Measurements from ENCODE around the gene CCDC183.
A peak's percentile ranks its signal among the peaks of the same experiment; 100 is the strongest.
"Not testable (repeated sequence)": the region's sequence is repeated elsewhere in the genome, so short reads cannot be mapped to it uniquely, and the experiment has no call there.

The CCDC183 gene

DNA sequence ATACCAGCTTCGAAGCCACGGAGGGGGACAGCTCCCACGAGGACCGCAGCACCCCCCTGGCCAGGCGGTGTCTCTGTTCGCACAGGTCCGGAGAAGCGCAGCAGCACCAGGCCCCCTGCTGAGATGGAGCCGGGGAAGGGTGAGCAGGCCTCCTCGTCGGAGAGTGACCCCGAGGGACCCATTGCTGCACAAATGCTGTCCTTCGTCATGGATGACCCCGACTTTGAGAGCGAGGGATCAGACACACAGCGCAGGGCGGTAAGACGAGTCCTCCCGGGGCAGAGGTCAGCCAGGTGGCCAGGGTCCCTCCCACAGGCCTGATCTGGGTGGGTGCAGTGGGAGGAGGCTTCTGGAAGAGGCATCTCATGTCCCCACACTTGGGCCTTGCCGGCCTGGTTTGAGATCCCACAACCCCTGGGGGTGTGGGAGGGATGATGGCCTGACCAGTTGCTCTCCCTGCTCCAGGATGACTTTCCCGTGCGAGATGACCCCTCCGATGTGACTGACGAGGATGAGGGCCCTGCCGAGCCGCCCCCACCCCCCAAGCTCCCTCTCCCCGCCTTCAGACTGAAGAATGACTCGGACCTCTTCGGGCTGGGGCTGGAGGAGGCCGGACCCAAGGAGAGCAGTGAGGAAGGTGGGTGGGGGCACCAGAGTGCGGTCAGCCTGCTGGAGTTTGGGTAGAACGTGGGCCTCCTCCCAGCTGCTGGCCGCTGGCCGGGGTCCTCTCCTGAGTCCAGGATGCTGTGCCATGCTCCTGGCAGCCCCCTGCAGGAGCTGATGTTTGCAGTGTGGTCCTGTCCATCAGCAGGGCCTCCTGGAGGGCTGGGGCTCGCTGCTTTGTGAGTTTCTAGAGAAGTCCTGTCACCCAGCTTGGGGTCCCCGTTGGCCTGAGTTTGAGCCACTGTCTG lies 43.3 kb downstream of the CCDC183 start:
- DNase-seq (ENCODE audit: low read depth): no peak

DNA sequence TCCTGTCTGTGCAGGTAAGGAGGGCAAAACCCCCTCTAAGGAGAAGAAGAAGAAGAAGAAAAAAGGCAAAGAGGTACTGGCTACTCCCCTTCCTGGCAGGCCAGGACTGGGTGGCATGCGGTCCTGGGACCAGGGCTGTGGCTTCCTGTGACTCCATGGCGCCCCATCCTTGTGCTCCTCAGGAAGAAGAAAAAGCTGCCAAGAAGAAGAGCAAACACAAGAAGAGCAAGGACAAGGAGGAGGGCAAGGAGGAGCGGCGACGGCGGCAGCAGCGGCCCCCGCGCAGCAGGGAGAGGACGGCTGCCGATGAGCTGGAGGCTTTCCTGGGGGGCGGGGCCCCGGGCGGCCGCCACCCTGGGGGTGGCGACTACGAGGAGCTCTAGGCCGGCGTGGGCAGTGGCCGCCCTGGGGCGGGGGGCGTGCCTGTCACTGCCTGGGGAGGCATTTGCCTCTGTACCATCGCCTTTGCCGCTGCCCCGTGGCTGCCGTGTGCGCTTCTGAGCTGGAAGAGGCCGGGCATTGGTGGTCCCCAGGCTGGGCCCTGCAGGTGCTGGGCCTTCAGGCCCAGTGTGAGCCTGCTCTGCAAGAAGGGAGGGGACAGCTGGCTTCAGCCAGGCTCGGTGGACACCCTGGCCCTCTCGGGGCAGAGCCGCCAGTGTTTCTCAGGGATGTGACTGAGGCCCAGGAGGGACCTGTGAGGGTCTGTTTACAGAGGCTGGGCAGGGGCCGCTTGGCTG lies 44.2 kb downstream of the CCDC183 start:
- no peak for DNase-seq (ENCODE audit: low read depth)

DNA sequence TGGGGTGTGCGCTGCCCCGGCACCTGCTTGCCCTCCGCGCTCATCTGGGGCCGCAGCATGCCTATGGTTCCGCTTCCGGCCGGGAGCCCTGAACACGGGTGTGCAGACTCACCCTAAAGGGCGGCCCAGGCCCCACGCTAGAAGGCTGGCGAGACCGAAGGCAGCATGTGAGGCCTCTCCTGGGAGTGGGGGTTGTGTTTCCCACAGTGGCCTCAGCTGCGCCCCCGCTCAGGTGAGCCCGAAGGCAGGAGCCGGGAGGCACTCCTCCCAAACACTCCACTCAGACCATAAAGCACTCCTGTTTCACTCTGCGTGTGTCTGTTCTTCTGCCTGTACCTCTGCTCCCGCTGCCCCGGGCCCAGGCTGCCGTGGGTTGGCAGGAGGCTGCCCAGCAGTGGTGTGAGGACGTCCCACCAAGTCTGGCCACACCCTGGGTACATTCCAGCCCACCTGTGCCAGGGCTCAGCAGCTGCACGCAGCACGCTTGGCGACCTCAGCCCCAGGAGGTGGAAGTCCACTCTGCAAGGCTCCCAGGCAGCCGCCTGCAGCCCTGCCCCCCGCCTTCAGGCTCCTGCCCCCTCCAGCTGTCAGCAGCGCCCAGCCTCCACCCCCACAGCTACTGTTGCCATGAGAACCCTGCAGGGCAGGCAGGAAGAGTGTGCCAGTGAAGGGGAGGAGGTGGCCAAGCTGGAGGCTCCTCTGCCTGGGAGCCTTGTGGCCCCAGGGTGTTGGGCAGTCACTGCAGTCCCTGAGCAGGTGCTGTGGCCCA lies 44.9 kb downstream of the CCDC183 start:
- DNase-seq (ENCODE audit: low read depth): no peak

GRCh38 chr9:136841646-136842379 lies 45.7 kb downstream of the CCDC183 start:
- DNase-seq (ENCODE audit: low read depth): not testable (repeated sequence)

DNA sequence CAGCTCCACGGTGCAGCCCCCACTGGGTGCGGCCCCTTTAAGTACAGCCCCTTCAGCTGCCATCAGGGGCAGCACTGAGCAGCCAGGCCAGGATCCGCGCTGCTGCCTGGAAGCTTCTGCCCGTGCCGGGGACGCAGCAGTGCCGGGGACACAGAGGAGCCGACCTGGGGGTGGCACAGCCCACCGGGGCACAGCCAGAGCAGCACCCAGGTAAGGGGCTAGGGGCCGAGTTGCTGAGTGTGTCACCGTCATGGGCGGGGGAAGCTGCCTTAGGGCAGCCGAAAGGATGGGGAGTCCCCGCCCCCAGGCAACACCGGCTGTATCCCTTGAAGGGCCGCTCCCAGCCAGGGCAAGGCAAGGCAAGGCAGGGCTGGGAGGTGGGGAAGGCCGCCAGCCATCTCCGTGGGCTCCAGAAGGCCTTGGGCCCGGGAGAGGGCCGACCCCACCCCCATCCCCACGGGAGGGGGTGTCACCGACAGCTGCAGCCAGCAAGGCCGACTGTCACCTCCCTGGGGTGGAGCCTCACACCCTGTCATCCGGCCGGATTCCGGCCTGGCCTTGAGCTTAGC lies 46.3 kb downstream of the CCDC183 start, which contains the start of gene AJM1:
Gene AJM1, plus strand, starts transcription at position 99 of the 569 bp plus-strand sequence. CDS start 1,937 bp downstream, outside the sequence.
- peak; percentile 63 for DNase-seq (ENCODE audit: low read depth)

- DNase-seq (ENCODE audit: low read depth): not testable (repeated sequence)
These were observed 47.1 kb downstream of the CCDC183 start for GRCh38 chr9:136843159-136843800.

DNA sequence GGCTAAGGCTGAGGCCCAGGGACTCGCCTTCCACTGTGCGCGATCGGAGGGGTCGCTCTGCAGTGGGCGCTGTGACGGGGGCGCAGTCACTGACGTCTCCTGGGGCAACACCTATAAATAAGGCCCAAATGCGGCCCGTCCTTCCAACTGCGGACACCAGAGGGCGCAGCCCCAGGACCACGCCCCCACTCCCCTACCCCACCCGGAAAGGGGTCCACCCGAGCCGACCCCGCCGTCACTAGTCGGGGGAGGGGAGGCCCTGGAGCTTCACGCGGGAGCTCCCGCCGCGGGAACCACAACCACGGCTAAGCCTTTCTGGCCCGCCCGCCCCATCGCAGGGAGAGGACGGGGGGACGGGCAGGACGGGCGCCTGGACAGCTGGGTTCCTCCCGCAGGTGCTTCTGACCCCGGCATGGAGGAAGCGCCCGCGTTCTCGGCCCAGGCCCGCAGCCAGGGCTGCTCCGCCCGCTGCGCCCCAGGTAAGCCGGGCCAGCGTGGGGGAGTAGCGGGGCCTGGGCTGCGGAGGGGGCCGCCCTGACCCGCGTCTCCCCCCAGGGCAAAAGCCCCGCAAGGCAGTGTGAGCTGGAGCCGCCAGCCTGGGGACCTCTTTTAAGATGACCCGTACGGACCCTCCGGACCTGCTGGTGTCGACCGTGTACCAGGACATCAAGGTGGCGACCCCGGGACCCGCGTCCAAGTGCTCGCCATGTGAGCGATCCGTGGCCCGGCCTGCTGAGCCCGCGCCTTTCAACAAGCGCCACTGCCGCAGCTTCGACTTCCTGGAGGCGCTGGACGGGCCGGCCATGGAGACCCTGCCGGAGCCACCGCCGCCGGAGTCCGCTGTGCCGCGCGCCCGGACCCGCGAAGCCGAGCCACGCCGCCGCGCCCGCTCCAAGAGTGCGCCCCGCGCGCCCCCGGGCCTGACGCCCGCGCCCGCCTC lies 47.9 kb downstream of the CCDC183 start:
- peak; percentile 33 for DNase-seq (ENCODE audit: low read depth)

- no peak for DNase-seq (ENCODE audit: low read depth)
These were observed 48.8 kb downstream of the CCDC183 start for GRCh38 chr9:136844761-136845464.

GRCh38 chr9:136845465-136846260 lies 49.5 kb downstream of the CCDC183 start:
- DNase-seq (ENCODE audit: low read depth): no peak

DNA sequence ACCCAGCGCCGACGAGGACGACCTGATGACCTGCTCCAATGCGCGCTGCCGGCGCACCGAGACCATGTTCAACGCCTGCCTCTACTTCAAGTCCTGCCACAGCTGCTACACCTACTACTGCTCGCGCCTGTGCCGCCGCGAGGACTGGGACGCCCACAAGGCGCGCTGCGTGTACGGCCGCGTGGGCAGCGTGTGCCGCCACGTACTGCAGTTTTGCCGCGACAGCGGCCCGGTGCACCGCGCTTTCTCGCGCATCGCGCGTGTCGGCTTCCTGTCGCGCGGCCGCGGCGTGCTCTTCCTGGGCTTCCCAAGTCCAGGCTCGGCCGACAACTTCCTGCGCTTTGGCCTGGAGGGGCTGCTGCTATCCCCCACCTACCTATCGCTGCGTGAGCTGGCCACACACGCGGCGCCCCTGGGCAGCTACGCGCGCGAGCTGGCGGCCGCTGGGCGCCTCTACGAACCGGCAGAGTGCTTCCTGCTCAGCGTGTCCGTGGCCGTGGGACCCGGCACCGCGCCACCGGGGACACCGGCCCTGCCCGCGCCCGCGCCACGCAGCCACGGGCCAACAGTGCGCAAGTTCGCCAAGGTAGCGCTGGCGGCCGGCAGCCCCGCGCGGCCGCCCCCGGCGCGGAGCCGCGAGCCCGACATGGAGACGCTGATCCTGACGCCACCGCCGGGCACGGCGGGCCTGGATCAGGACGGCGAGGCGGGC lies 50.4 kb downstream of the CCDC183 start:
- DNase-seq (ENCODE audit: low read depth): no peak

- DNase-seq (ENCODE audit: low read depth): no peak
These were observed 51.1 kb downstream of the CCDC183 start for GRCh38 chr9:136847088-136847825.

GRCh38 chr9:136847826-136848392 lies 51.8 kb downstream of the CCDC183 start:
- DNase-seq (ENCODE audit: low read depth): peak; percentile 41

GRCh38 chr9:136848393-136849037 lies 52.4 kb downstream of the CCDC183 start:
- no peak for DNase-seq (ENCODE audit: low read depth)

- DNase-seq (ENCODE audit: low read depth): peak; percentile 93
These were observed 53.2 kb downstream of the CCDC183 start, which contains the start of gene PHPT1 for GRCh38 chr9:136849038-136849959. Gene PHPT1, plus strand, starts transcription at chr9:136849409. Its CDS starts 22 bp downstream, at chr9:136849431.

Measured in stimulated activated CD8-positive, alpha-beta memory T cell treated with anti-CD3 and anti-CD28 coated beads, Interleukin-12 subunit alpha, Interleukin-12 subunit beta, amount 100 ng/mL, for 4 hours (primary cell).